NCI-H187 (cell line): ENCODE data around the gene HK3.

Source experiments
- DNase-seq, 2 experiments: peaks; one replicate each; lab custom pipeline; 2025; lab: John Stamatoyannopoulos, UW

Gene HK3

DNA sequence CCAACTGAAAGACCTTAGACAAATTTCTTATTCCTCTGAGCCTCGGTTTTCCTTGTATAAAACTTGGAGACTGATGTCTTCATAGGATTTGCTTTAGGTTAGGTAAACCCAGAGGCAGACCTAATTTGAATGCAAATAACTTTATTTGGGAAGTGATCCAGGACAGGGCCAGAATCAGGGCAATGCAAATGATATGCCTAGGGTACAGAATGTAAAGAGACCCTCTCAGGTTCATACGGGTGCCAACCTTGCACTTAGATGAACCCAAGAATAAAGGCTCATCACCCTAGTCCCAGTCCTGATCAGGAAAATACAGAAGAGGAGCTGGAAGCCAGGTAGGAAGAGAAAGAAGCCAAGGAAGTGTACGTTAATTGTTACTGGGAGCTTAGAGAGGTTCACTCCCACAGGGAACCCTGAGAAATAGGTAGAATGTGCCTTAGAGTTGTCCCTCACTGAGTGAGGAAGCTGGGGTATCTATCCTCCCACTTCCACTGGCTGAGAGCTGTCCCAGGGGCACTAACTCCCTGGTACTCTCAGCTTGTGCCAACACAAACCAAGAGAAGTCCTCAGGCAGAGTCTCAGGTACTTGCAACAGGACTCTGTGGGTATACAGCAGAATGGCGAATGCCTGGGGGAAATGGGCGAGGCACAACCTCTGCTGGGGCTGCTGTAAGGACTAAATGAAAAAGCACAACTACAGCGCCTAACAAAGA is 3.1 kb upstream of the HK3 start:
- DNase-seq, result no peak

DNA sequence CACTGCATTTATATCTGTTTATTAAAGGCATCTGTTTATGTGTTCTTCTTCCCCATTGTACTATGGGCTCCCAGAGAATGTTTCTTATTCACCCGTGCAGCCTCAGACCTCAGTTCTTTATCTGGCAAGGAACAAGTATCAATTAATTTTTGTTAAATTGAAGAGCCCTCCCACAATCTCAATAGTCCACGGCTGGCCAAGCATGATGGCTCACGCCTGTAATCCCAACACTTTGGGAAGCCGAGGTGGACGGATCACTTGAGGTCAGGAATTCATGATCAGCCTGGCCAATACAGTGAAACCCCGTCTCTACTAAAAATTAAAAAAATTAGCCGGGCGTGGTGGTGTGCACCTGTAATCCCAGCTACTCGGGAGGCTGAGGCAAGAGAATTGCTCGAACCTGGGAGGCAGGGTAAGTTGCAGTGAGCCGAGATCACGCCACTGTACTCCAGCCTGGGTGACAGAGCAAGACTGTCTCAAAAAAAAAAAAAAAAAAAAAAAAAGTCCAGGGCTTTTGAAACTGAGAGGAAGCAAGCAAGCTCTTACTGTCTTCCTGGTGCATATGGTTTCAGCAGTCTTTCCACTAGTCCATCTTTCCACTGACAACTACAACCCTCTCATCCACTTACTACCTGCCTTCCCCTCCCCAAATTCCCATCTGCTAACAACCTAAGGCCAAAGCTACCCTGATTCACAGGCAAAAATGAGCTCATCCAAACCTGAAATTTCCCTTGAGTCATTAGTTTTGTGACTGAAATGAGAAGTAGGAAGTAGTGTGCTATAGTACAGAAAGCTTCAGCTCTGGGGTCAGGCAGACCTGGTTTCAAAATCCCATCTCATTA is 2.3 kb upstream of the HK3 start:
- DNase-seq, result no peak

DNA sequence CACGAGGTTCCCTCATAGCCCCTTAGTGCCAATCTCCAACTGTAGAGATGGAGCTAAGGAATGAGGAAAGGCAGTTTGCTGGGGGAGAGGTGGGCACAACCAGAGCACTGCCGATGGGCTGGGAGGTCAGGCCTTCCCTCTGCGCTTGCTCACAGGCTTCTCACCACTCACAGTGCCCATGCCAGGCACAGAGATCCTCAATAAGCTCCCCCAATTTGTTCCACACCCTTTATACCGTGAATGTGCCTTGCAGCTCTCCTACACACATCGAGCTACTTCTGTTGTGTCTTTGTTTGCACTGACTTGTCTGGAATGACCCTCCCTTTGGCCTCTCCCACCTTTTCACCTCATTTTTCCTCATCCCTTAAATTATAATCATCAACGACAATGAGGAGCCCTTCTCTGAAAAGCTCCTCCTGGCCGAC is 1.6 kb upstream of the HK3 start:
- no peak for DNase-seq

DNA sequence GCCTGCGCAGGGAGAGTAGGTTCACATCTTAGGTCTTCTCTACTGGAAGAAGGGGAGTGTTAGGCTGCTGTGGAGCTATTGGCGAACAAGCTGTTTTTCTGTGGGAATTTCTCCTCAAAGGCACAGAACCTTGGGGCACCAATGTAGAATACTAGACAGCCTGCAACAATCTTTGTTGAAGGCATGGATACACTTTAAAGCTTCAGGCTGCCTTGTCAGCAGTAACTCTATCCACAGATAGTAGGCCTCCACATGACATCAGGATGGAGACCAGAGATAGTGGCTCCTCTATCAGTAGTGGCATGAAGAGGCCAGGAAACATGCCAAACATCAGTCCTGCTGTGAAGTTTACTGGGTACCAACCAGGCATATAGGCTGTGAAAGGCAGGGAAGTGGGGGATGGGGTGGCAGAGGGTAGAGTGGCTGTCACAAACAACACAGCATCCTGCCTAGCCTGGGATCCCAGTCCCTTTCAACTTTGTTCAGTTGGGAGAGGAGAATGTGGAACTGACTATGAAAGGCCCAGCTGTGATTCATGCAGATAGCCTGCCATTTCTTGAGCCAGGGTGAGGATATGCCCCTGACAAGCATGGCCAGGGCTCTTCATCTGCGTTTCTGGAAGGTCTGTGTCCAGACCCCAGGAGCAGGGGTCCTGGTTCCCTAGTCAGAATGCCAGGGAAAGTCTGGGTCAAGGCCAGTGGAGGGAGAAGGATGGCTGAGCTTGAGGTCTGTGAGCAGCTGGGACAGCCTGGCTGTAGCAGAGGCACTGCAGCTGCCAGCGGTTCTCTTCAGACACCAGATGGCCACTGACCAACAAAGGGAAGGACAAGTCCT is 1.0 kb upstream of the HK3 start:
- no peak for DNase-seq

DNA sequence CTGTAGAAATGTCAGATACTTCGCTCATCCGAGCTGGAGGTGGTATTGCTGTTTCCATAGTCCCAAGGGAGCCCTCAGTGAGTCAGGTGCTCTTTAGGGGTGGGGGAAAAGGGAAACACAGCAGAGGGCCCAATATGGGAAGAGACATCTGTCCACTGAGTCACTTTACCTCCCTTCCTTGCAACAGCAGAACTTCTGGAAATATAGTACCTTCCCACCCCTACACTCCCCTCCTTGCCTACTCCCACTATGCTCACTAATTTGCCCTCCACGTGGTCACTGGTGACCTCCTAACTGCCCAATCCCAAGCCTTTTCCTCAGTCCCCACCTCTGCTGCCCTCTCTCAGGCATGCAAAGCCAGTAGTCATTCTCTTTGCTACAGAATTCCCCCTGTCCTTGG is 1.9 kb downstream of the HK3 start:
- no peak for DNase-seq

DNA sequence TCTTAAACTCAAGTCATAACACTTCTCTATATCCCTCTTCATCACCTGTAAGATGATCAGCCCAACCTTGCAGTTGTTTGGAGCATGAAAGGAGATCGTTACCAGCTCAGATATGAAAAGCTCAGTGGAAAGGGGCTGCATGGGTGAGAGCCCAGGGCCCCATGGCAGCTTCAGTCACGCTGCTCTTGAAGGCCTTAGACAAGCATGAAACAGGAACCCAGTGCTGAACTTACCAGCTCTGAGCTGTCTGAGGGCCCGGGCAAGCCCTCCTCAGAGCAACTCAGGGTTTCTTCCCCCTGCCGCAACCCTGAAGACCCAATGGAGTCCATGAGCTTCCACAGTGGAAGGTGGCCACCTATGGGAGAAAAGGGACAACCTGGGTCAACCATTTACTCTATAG is 3.3 kb downstream of the HK3 start:
- DNase-seq, result no peak

DNA sequence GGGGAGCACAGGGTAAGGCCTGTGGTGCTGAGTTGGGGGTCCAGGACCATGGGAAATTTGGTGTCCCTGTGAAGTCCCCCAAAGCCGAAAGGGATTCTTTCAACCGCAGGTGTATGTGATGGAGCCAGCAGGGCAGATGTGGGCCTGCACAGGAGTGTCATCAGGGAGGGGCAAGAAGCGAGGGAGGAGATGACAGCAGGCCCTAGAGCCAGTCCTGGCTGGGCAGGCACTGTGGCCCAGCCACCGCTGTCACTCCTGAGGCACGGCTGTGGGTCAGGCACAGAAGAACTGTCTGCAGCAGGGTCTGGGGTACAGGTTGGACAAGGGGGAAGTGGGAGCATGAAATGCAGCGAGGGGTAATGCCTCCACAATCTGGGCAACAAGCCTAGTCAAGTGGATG is 4.8 kb downstream of the HK3 start:
- DNase-seq, result no peak

DNA sequence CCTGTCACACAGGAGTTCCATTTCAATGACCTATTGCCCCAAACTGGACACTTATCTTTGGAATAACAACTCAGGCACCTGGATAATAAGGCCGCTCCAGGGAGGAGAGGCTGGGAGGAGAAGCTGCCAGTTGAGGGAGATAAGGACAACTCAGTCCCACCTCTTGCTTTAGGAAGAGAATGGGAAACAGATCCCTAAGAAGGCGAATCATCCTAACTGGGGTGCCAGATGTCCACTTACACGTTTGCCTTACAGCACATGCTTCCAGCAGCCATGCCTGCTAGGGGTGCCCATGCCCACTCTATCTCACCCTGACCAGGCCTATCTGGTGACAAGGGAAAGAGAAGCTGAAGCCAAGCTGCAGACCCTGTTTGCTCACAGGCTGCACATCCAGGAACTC is 6.5 kb downstream of the HK3 start:
- no peak for DNase-seq

DNA sequence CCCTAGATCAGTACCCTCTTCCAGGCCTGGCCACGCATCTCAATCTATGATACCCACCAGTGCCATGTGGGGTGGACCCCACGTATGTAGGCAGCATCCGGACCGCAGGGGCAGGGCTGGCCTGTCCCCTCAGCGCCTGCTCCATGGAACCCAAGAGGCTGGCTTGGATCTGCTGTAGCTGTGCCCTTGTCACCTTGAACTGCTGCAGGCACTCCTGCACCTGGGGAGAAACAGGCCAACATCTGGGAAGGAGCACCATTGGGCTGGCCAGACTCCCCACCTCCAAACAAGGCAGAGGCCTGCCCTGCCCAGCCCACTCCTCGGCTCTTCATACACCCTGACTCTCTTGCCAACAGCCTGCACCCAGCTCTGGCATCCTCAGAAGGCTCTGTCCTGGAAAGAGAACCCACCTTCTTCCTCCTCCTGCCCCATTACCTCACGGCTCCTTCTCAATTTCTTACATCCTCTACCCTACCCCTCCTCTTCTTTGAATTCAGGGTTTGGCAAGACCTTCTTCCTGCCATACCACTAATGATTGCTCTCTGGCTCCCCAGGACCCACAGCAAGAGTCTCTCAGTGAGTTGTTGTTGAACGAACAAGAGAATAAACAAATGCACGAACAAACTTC is 7.7 kb downstream of the HK3 start:
- no peak for DNase-seq

DNA sequence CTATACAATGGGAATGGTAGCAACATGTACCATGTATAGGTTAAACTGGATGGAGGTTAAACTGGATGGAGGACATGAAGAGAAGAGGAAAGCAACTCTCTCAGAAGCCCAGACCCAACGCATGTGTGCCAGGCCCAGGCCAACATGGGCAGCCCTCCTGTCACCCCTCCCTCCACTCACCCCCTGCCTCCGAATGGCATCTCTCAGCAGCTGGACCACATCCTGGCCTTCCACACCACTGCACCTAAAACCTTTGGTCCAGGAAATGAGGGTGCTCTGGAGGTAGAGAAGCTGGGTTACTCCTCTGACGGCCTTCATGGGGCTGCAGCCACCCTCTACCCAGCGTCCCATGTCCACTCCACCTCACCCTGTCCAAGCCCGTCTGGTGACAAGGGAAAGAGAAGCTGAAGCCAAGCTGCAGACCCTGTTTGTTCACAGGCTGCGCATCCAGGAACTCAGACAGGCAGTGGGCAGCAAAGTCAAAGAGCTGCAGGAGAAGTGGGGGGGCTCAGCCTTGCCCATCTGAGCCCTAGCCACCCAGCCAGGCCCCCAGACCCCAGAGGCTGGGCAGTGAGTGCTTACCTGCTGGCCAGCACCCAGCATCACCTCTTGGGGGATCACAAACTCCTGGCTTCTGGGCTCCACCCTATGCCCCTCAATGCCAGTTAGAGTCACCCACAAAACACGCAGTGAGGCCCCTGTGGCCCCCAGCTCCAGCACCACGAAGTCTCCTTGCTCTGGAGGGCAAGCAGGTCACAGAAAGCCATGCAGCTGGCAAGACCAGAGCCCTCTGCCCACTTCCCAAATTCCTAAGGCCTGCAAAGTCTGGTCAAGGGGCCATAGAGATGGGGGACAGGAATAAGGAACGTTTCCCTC is 8.5 kb downstream of the HK3 start:
- no peak for DNase-seq

DNA sequence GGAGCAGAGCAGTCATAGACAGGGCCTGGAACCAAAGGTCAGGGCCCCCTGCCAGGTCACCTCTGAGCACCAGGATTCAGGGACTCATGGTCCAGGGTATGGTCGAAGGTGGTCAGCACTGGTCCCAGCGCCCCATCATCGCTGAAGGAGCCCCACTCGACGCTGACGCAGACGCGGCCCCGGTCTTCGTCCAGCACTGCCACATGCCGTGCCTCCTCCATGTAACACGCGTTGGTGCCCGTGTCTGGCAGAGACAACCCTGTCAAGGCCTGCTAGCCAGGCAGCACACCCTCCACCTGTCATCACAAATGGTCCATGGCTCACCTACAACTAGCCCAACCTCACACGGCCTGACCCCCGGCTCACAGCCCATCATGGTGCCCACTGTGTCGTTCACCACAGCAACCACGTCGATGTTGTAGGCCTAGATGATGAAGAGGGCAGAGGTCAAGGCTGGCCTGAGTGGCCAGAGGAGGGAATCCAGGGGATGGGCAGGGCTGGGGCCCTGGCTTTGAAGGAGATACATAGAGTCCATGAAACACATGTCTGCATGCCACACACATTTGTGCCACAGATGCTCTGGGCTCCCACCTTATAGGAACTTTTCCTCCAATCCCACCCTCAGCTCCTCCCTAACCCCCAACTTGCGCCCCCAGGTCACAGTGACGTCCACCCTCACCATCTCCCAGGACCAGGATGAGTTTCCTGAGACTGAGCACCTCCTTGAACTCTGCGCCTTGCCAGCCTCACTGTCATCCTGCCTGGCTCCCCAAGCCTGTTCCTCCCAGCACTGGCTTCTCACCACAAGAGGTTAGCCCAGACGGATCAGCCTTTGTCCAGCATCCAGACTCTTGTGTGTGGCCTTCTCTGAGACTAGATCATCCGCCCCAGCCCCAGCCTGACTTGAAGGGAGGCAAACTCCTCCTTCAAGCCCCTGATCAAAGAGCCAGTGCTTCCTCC is 9.5 kb downstream of the HK3 start:
- no peak for DNase-seq

DNA sequence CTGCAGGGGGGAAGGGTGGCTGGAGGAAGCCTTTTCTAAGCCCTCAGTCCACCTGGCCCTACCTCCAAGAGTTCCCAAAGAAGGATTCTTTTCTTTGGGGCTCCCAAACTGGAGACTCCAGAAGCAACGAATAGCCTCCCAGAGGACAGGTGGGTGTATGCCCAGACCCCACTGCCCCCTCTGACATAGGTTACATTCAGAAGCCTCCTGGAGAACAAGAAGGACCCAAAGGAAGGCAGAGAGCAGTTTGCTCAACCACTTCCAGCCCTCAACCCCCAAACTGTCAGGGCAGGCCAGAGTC is 10.3 kb downstream of the HK3 start:
- no peak for DNase-seq

DNA sequence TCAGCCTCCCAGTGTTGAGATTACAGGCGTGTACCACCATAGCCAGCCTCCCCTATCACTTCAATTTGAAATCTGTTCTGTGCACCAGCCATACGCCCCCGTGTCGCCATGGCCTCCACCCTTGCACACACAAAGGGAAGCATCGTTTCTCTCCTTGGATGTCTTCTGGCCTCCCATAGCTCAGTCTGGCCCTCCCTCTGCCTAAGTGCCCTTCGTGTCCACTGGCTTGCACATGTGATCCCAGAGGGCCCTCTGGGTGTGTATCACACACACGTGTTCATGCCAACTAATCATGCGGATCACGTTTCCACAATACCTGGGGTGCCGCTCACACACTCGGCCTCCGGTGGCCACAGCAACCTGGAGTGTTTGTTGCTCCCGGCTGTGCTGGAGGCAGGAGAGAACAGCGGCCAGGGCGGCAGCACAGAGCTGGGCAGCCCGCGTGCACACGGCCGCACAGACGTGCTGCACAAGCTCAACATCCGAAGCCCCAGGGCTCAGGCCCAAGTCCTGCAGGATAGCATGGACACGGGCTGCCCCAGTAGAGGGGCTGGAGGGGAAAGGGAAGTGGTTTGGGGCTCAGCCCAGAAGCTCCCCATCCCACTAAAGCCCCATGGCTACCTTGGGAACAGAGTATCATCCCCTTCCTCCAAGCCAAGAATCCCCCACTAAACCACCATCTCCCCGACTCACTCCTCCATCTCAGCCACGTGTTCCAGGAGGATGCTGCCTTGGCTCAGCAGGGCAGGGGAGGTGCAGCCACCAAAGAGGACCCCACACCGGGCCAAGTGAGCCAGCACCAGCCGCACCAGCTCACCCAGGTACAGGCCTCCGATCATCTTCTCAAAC is 10.9 kb downstream of the HK3 start:
- no peak for DNase-seq

DNA sequence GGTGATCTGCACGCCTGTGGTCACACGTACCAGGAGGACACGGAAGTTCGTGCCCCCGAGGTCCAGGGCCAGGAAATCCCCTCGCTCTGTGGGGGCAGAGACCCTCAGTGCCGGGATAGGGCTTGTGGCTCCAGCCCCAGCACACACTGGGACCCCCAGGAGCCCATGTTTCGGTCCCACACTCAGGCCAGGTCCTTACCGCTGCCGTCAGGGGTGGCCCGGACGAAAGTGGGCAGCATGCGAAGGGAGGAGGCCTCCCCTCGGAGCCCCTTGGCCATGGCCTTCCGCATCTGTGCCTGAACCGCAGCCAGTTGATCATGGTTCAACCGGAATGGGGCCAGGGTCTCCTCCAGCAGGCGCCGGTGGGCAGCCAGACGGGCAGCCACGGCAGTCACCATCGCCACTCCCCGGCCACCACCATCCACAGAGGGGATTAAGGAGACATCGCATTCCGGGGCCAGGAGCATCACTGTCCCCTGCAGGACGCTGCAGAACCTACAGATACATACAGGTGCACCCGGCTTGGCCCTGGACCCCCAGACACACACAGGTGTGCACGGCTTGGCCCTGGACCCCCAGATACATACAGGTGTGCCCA is 11.8 kb downstream of the HK3 start:
- DNase-seq, result no peak

DNA sequence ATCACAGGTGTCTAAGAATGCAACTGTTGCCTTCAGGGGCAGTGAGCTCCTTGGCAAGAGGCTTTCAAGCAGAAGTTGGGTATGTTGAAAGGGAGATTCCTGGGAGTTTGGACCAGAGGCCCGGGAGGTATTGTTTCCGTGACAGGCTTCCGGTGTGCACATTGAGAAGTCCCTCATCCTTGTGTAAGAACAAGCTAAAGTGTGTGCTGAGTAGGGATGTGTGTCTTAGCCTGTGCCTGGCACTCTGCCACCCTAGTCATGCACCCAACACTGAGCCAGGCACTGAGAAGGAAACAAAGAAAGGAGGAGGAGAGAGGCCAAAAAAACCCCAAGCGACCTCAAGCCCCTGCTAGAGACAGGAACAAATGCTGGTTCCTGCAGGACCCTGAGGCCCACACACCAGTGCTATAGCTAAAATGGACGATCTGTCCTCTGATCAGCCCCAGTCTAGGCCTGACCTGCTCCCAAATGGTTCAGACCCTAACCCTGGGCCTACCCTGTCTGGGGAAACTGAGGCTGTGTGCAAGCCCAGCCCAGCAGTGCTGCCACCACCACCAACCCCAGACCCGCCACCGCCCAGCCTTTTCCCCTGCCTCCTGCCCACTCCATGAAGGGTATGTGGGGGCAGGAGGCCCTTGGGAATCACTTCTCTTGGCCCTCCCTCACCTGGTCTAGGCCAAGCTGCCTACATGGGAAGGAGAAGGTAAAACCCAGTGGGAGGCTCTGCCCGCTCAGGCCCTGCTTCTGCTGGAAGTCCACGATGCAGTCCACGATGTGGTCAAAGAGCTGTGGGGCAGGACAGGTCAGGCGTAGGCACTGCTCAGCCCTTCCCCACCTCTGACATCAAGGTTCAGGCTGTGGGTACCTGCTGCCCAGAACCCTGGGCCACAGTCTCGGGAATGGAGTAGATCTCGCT is 12.6 kb downstream of the HK3 start:
- DNase-seq, result no peak

DNA sequence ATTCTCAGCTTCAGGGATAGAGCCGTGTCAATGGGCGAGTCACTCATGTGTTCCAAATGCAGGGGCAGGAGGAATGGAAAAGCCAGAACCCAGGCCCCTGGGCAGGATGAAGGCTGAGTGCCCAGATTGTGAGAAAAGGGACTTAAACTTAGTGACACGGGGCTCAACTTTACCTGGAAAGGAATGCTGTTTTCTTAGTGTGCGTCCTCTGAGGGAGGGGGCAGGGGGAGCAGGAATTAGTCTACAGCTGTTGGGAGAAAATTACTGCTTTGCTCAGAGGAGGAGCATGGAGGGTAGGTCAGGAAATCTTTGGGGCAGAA is 14.6 kb downstream of the HK3 start:
- no peak for DNase-seq

DNA sequence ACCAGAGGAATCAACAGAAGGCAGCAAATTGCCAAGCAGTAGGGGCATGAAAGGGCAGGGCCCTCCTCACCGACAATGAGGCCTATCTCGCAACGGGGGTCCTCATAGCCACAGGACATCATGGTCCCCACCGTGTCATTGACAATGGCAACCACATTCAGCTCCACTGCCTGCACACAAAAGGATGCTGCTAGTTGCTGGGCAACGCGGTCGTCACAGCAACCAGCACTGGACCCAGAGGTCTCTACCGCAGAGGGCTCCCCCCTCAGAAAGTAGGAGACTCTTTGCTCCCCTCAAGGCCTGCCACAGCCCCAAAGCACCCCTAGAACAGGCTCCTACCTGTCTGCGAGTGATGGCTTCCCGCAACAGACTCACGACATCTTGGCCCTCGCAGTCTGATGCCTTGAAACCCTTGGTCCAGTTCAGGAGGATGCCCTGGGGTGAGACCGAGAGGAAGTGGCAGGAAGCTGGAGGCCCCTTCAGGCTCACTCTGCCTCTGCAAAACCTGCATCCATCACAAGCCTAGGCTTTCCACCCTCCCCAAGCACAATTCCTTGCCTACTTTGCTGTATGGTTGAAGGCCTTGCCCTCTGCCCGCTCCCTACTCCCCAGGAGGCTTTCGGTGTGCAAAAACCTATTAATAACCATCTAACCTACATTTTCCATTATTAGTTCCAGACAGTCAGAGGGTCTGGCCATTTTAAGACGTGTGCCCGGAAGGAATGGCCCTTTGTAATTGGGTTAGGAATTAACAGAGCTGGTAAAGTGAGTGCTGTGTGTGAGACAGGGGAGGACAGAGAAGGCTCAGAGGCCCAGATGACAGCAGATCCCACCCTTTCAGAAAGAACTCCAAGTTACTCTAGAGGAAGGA is 15.2 kb downstream of the HK3 start:
- no peak for DNase-seq
